Keratinocyte (primary cell): Measurements from ENCODE around the gene P3H2. TPM values are rescaled to one million over a fixed set of nuclear protein-coding genes. Genes with fewer than 3 reads are reported as not detected.

Source experiments
- DNase-seq: peaks from one replicate; pipeline ENCODE4 v3.0.0-alpha.2; 2011; ENCODE audit warnings: low read depth, missing footprints, low spot score
- FAIRE-seq: peaks from 2 replicates; lab custom pipeline; 2011; peaks lifted over from hg19 to GRCh38; lab: Jason Lieb, UNC
- H2AFZ ChIP-seq: 2 replicates; pipeline ENCODE4 v1.6.0; 2012; ENCODE audit warnings: low read length, control low read depth, inconsistent platforms; ENCODE audit not compliant: control insufficient read depth
- H3K27ac ChIP-seq: 2 replicates; pipeline ENCODE4 v1.5.1; 2011; ENCODE audit warnings: low read length; ENCODE audit not compliant: control insufficient read depth, insufficient read depth
- H3K27me3 ChIP-seq: 3 replicates; pipeline ENCODE4 v1.6.0; 2011; ENCODE audit warnings: low read length; ENCODE audit not compliant: control insufficient read depth, insufficient read depth; ENCODE audit errors: extremely low read depth
- H3K36me3 ChIP-seq, 2 experiments: 2 replicates in 1 of 2; 3 replicates in 1 of 2; pipeline ENCODE4 v1.5.1; 2011; ENCODE audit warnings: low read length in 2 of 2, mild to moderate bottlenecking in 1 of 2; ENCODE audit not compliant: control insufficient read depth in 2 of 2, insufficient read depth in 2 of 2; ENCODE audit errors: extremely low read depth in 1 of 2
- H3K4me1 ChIP-seq: 3 replicates; pipeline ENCODE4 v1.5.1; 2011; ENCODE audit warnings: low read length; ENCODE audit not compliant: control insufficient read depth, insufficient read depth; ENCODE audit errors: extremely low read depth
- H3K4me2 ChIP-seq: 3 replicates; pipeline ENCODE4 v1.6.0; 2011; ENCODE audit warnings: low read depth, low read length; ENCODE audit not compliant: control insufficient read depth, insufficient read depth; ENCODE audit errors: extremely low read depth
- H3K4me3 ChIP-seq, 3 experiments: fragments of 200-600 bp in 1 of 3; sonication (generic) in 1 of 3; 2 replicates in 2 of 3; 3 replicates in 1 of 3; pipeline ENCODE4 v1.5.1; 2011 to 2016; ENCODE audit warnings: low read length in 3 of 3, mild to moderate bottlenecking in 3 of 3, control low read depth in 2 of 3, inconsistent platforms in 1 of 3, low read depth in 1 of 3, mixed read lengths in 1 of 3, mixed run types in 1 of 3, moderate library complexity in 1 of 3; ENCODE audit not compliant: control insufficient read depth in 2 of 3, insufficient read depth in 2 of 3; ENCODE audit errors: extremely low read depth in 1 of 3
- H3K79me2 ChIP-seq: 2 replicates; pipeline ENCODE4 v1.6.0; 2012; ENCODE audit warnings: low read length; ENCODE audit not compliant: control insufficient read depth, insufficient read depth
- H3K9ac ChIP-seq: 3 replicates; pipeline ENCODE4 v1.6.0; 2011; ENCODE audit warnings: low read length; ENCODE audit not compliant: control insufficient read depth, insufficient read depth; ENCODE audit errors: extremely low read depth
- H3K9me1 ChIP-seq: 3 replicates; pipeline ENCODE4 v1.6.0; 2011; ENCODE audit warnings: low read length; ENCODE audit not compliant: control insufficient read depth, insufficient read depth; ENCODE audit errors: extremely low read depth
- H3K9me3 ChIP-seq: 2 replicates; pipeline ENCODE4 v1.5.1; 2012; ENCODE audit warnings: low read depth, low read length; ENCODE audit not compliant: control insufficient read depth
- H4K20me1 ChIP-seq: 3 replicates; pipeline ENCODE4 v1.6.0; 2011; ENCODE audit warnings: low read length; ENCODE audit not compliant: control insufficient read depth, insufficient read depth; ENCODE audit errors: extremely low read depth
- EZH2 ChIP-seq: IDR thresholded peaks from one replicate; pipeline ENCODE4 v1.6.1; 2012; ENCODE audit warnings: inconsistent platforms, mild to moderate bottlenecking, low read length, moderate library complexity
- dilution Hi-C: fragments of 300-500 bp; cut with MboI; formaldehyde crosslinking; loops from one replicate; pipeline ENCODE4 v1.7.0; 2020; ENCODE audit warnings: low sequenced_read_pairs; ENCODE audit not compliant: extremely low pct_ligation_motif_present
- polyA plus RNA-seq, 5 experiments: library from polyadenylated mRNA; depleted of rRNA in 3 of 5; stranded (reverse) in 3 of 5; stranded (forward) in 1 of 5; unstranded in 1 of 5; fragments of >200 nt; gene quantifications; 1 replicate in 1 of 5; 2 replicates in 3 of 5; 3 replicates in 1 of 5; pipeline versions ENCODE4 v1.2.1 to v1.2.3, GENCODE V29; 2011 to 2012; ENCODE audit warnings: missing spikeins in 2 of 5, low read depth in 1 of 5, low replicate concordance in 1 of 5
- TF ChIP-seq, protein P1 (sequence below), 3 experiments: IDR thresholded peaks in 1 of 3; conservative IDR thresholded peaks in 1 of 3; optimal IDR thresholded peaks in 1 of 3; 2 replicates in 2 of 3; 3 replicates in 1 of 3; pipeline versions ENCODE3 to v1.5.1; 2011; ENCODE audit warnings: low read length in 3 of 3, mild to moderate bottlenecking in 3 of 3, moderate library complexity in 2 of 3, control low read depth in 1 of 3, inconsistent platforms in 1 of 3; ENCODE audit not compliant: insufficient read depth in 2 of 3; ENCODE audit errors: extremely low read depth in 1 of 3

The P3H2 gene
- polyA plus RNA-seq, 1 donor (not counting 4 experiments of a cell fraction or from before 2014, with no cell fraction given), result 115 TPM

DNA sequence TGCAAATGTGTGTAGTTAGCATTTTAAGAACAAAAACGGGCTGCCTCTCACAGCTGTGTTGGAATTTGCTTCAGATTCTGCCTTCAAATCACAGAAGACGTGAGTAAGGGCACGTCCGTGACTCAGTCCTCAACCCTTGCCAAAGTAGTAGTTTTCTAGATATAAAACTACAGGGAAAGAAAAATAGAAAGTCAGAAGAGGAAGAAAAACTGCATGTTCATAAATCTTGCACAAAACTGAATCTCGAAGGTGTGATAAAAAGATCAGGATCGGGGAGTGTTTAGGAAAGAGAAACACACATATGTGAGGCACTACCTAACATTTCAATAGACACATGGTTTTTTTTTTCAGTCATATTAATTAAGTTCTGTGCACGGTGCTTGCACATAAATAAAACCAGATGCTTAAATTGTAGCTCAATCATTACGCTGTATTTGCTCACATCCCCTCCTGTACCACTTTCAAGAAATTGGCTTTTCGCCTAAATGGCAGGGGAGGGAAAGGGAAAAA, 71.7 kb downstream of the P3H2 start:
- no peaks in the 10 kb centered on the region for H3K27me3 ChIP-seq
- FAIRE-seq, result peak; percentile 52
- no peaks in the 10 kb centered on the region for H4K20me1 ChIP-seq
- peak overlapping the region; percentile 14 for H3K9ac ChIP-seq
- dilution Hi-C loops, result no loop called here
- H3K9me1 ChIP-seq, result no peaks in the 10 kb centered on the region
- H3K27ac ChIP-seq, result peak overlapping the region; percentile 11
- H3K4me2 ChIP-seq, result peak overlapping the region; percentile 87
- H3K9me3 ChIP-seq, result no peaks in the 10 kb centered on the region
- H3K4me3 ChIP-seq, result peak overlapping the region in 2 of 3 experiments; percentile 33 to 53
- no peak overlapping the region for H2AFZ ChIP-seq
- no peaks in the 10 kb centered on the region for H3K36me3 ChIP-seq
- H3K79me2 ChIP-seq, result peaks cover 55% of the 10 kb centered on the region
- peaks cover 30% of the 10 kb centered on the region for H3K4me1 ChIP-seq
- TF ChIP-seq, protein P1, sequence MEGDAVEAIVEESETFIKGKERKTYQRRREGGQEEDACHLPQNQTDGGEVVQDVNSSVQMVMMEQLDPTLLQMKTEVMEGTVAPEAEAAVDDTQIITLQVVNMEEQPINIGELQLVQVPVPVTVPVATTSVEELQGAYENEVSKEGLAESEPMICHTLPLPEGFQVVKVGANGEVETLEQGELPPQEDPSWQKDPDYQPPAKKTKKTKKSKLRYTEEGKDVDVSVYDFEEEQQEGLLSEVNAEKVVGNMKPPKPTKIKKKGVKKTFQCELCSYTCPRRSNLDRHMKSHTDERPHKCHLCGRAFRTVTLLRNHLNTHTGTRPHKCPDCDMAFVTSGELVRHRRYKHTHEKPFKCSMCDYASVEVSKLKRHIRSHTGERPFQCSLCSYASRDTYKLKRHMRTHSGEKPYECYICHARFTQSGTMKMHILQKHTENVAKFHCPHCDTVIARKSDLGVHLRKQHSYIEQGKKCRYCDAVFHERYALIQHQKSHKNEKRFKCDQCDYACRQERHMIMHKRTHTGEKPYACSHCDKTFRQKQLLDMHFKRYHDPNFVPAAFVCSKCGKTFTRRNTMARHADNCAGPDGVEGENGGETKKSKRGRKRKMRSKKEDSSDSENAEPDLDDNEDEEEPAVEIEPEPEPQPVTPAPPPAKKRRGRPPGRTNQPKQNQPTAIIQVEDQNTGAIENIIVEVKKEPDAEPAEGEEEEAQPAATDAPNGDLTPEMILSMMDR (optimal IDR thresholded peaks at IDR 0.05 in 1 of 3, IDR thresholded peaks at IDR 0.05 in 1 of 3, conservative IDR thresholded peaks at IDR 0.05 in 1 of 3; ENCODE audit: extremely low read depth in 1 of 3, insufficient read depth in 2 of 3, low read length in 3 of 3), result no peak
- no peak for TF ChIP-seq EZH2
- no peak for DNase-seq

DNA sequence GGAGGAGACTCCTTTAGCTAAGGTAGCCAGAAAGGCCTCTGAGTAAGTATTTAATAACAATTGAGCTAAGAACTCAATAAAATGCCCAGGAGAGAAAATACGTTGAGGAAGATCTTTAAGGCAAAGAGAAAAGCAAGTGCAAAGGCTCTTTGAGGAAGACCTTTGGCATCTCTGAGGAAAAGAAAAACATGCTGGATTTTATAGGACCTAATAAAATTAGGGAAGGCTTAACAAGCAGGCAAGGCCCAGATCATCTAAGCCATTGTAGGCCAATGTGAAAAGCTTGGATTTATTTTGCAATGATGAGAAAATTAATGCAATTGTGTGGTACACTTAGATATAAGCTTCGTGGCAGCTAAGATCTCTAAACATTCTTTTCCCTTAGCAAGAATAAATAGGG, 75.7 kb downstream of the P3H2 start:
- no peaks in the 10 kb centered on the region for H3K36me3 ChIP-seq
- no peaks in the 10 kb centered on the region for H3K27me3 ChIP-seq
- peak overlapping the region; percentile 82 for H3K4me2 ChIP-seq
- DNase-seq (no peak), FAIRE-seq (no peak)
- TF ChIP-seq EZH2, result no peak
- TF ChIP-seq, protein P1 (optimal IDR thresholded peaks at IDR 0.05 in 1 of 3, IDR thresholded peaks at IDR 0.05 in 1 of 3, conservative IDR thresholded peaks at IDR 0.05 in 1 of 3; ENCODE audit: extremely low read depth in 1 of 3, insufficient read depth in 2 of 3, low read length in 3 of 3), result no peak
- peaks cover 66% of the 10 kb centered on the region for H3K79me2 ChIP-seq
- no peak overlapping the region for H3K9ac ChIP-seq
- H4K20me1 ChIP-seq, result no peaks in the 10 kb centered on the region
- H2AFZ ChIP-seq, result no peak overlapping the region
- no peak overlapping the region for H3K27ac ChIP-seq
- dilution Hi-C loops, result no loop called here
- no peaks in the 10 kb centered on the region for H3K9me3 ChIP-seq
- no peaks in the 10 kb centered on the region for H3K9me1 ChIP-seq
- H3K4me3 ChIP-seq, result no peak overlapping the region
- H3K4me1 ChIP-seq, result peaks cover 38% of the 10 kb centered on the region
